HTR-8/SVneo (cell line): ENCODE results near the gene CRMP1.

ENCODE experiments used
- DNase-seq: peaks from one replicate; pipeline ENCODE4 v3.0.0; 2011; ENCODE audit warnings: low spot score, mixed read lengths; ENCODE audit not compliant: insufficient read length
- FAIRE-seq: peaks from 2 replicates; lab custom pipeline; 2011; peaks lifted over from hg19 to GRCh38; lab: Jason Lieb, UNC

Gene CRMP1

DNA sequence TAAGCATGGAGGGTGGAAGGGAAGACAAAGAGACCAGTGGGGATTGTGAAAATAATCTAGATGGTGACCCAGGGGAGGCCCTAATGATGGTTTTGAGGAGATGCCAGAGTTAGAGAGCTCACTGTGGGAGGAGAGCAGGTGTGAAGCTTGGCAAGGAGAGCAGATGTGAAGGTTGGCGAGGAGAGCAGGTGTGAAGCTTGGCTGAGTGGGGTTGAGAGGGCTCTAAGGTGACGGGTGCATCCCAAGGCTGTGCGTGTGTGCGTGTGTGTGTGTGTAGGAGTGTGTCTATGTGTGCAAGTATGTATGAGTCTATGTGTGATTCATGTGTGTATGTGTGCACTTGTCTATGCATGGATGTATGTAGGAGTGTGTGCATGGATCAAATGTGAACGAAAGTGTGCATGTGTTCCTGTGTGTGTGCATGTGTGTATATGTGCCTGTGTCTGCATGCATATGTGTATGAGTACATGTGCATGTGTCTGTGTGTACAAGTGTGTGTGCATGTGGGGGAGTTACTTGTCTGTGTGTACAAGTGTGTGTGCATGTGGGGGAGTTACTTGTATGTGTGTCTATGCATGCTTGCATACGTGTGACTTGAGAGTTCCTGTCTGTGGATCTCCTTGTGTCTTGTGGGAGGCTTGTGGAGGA lies 109.9 kb downstream of the CRMP1 start:
- DNase-seq (no peak), FAIRE-seq (peak; percentile 80)

DNA sequence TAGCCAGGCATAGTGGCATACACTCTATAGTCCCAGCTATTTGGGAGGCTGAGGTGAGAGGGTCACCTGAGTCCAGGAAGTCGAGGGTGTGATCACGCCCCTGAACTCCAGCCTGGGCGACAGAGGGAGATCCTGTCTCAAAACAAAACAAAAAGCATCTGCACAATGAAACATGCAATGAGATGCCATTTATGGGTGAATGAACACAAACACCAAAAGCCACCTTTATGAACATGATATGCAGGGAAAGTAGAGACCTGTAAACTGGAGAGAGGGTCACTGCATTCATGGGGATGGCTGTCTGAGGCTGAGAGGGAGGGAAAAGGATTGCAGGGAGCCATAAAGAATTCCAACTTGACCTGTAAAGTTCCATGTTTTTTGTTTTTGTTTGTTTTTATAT lies 111.2 kb downstream of the CRMP1 start:
- DNase-seq (no peak), FAIRE-seq (no peak)

DNA sequence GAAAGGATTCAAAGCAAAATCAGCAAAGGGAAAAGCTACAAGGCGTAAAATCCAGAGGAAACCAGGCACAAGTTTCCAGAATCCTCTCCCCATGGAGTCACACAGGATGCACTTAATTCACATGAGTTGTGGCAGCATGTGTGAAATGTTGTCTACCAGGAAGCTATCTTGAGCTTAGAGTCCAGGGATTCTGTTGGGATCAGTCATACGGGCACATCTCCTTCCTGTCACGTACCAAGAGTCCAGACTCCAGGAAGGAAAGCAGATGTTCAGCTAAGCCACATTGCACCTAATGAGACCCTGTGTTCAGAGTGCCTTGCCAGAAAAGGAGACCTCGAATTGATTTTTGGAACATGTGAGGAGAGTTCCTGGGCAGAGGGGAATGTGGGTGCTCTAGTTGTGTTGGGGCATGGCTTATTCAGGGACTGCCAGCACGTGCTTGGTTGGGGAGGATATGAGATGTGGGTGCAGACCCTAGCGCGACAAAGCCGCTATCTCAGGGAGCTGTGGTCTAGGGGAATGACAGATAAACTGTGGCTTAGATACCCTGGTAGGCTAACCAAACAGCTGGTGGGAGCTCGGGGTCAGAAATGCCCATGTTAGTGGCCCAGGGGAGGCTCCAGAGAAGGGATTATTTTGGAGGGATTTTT lies 111.9 kb downstream of the CRMP1 start:
- FAIRE-seq (no peak), DNase-seq (no peak)

DNA sequence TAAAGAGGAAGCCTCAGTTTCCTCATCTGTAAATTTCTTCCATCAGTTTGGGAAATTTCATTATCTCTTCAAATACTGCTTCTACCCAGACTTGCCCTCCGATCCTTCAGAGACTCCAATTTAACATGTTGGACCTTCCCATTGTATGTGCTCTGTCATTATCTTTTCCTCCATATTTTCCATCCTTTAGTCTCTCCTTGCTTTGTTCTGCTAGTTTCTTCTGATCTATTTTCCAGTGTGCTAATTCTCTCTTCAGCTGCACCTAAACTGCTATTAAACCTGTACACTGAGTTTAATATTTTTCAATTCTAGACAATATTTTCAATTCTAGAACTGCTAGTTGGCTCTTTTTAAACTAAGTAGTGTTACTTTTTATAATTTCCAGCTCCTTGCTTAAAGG lies 116.4 kb downstream of the CRMP1 start:
- FAIRE-seq (no peak), DNase-seq (no peak)

DNA sequence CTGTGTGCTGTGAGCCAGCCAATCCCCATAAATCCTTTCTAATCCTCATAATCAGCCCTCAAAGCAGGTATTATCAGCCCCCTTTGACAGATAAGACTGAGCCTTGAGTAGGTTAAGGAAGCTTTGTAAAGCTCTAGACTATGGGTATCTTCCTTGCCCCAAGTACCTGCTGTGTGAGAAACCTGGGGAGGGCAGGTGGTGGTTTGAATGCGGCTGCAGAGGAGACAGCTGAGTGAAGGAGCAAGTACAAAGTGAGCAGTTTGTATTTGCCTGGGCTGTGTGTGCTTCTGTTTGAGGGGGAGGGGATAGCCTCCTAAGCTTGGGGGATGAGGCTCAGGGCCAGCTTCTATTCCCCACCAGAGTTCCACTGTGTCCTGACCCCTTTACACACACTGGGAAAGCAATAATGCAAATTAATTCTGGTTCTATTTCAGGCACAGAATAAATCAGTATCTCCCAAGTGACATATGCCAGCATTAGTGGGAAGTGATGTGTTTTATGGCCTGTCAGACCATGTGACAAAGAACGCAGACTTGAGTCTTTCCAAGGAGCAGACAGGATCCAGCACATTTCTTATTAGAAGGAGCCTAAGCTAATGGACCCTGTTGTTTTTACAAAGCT lies 118.4 kb downstream of the CRMP1 start:
- no peak for DNase-seq
- no peak for FAIRE-seq

DNA sequence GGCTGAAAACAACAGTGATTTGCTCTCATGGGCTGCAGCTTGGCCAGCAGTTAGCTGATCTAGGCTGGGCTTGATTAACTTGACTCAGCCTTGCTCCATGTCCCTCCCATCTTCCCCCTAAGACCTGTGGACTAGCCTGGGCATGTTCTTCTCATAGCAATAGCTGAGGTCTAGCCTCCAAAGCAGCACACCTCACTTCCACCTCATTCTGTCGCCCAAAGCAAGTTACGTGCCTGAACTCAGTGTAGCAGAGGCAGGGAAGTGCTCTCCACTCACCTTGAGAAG lies 119.7 kb downstream of the CRMP1 start:
- DNase-seq (no peak), FAIRE-seq (no peak)

DNA sequence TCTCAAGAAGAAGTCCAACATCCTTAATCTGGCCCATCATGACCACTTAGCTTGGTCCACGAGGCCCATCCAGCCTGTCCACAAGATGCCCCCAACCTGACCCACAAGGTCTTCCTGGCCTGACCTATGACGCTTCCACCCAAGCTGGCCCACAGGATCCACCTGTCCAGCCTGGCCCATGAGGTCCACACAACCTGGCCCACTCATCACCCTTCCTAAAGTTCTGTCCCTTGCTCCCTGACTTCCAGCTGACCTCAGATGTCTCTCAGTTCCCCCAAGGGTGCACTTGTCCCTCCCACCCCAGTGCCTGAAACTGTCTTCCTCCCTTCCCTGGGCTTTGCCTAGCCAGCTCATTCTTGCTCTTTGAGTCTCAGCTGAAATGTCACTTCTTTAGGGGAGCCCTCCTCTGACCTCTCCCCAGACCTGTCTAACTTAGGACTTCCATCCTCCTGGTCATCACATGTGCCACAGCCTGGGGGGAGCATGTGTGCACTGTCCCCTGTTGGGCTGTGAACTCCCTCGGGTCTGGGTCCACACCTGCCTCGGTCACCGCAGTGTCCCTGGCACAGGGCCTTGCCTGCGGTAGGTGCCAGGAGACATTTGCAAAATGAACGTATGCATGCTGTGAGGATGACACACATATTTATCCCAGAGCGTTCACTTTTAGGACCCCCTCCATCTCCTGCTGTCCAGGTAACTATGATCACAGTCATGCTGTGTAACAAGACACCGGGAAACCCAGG lies 120.2 kb downstream of the CRMP1 start:
- DNase-seq (no peak), FAIRE-seq (no peak)
